ENCODE results near the gene IGF2. TPM values are rescaled to one million over a fixed set of nuclear protein-coding genes. Genes with fewer than 3 reads are reported as not detected.

The IGF2 gene
- polyA plus RNA-seq, 1 donor (not counting 4 experiments of a cell fraction or from before 2014, with no cell fraction given): not detected

DNA sequence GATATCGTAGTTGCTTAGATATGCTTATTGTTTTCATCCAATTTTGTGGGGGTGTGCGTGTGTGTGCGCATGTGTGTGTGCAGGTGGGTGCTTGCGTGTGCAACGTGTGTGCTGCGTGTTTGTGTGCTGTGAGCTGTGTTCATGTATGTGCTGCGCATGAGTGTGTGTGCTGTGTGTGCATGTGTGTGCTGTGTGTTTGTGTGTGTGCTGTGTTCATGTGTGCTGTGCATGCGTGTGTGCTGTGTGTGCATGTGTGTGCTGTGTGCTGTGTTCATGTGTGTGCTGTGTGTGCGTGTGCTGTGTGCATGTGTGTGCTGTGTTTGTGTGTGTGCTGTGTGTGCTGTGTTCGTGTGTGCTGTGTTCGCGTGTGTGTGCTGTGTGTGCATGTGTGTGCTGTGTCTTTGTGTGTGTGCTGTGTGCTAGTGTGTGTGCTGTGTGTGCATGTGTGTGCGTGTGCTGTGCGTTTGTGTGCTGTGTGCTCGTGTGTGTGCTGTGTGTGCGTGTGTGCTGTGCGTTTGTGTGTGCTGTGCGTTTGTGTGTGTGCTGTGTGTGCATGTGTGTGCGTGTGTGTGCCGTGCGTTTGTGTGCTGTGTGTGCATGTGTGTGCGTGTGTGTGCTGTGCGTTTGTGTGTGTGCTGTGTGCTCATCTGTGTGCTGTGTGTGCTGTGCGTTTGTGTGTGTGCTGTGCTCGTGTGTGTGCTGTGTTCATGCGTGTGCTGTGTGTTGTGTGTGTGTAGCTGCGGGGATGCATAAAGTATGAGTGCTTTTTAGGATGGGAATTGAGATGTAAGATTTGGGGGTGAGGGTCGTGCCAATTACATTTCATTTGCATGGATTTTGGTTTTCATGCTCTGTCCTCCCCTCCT lies 7.6 kb downstream of the IGF2 start:
- FAIRE-seq (no peak), DNase-seq (ENCODE audit: low read depth, low spot score) (no peak)
- Histone ChIP-seq H2AFZ (ENCODE audit: control insufficient read depth, low read length) (no peak overlapping the region), H3K9ac (ENCODE audit: control insufficient read depth, extremely low read depth, insufficient read depth, low read length) (no peak overlapping the region), H3K4me2 (ENCODE audit: control insufficient read depth, extremely low read depth, insufficient read depth, low read depth, low read length) (no peak overlapping the region), H3K36me3 (ENCODE audit: control insufficient read depth in 2 of 2, extremely low read depth in 1 of 2, insufficient read depth in 2 of 2, low read length in 2 of 2) (no peaks in the 10 kb centered on the region), H4K20me1 (ENCODE audit: control insufficient read depth, extremely low read depth, insufficient read depth, low read length) (no peaks in the 10 kb centered on the region), H3K4me1 (ENCODE audit: control insufficient read depth, extremely low read depth, insufficient read depth, low read length) (no peaks in the 10 kb centered on the region), H3K4me3 (ENCODE audit: control insufficient read depth in 2 of 3, extremely low read depth in 1 of 3, insufficient read depth in 2 of 3, low read depth in 1 of 3, low read length in 3 of 3) (no peak overlapping the region), H3K79me2 (ENCODE audit: control insufficient read depth, insufficient read depth, low read length) (no peaks in the 10 kb centered on the region), H3K27ac (ENCODE audit: control insufficient read depth, insufficient read depth, low read length) (no peak overlapping the region), H3K9me1 (ENCODE audit: control insufficient read depth, extremely low read depth, insufficient read depth, low read length) (no peaks in the 10 kb centered on the region), H3K27me3 (ENCODE audit: control insufficient read depth, extremely low read depth, insufficient read depth, low read length) (peaks cover 63% of the 10 kb centered on the region), H3K9me3 (ENCODE audit: control insufficient read depth, low read depth, low read length) (no peaks in the 10 kb centered on the region)
- dilution Hi-C loops (cut with MboI; ENCODE audit: extremely low pct_ligation_motif_present, low sequenced_read_pairs): no loop called here
- TF ChIP-seq, protein P1, sequence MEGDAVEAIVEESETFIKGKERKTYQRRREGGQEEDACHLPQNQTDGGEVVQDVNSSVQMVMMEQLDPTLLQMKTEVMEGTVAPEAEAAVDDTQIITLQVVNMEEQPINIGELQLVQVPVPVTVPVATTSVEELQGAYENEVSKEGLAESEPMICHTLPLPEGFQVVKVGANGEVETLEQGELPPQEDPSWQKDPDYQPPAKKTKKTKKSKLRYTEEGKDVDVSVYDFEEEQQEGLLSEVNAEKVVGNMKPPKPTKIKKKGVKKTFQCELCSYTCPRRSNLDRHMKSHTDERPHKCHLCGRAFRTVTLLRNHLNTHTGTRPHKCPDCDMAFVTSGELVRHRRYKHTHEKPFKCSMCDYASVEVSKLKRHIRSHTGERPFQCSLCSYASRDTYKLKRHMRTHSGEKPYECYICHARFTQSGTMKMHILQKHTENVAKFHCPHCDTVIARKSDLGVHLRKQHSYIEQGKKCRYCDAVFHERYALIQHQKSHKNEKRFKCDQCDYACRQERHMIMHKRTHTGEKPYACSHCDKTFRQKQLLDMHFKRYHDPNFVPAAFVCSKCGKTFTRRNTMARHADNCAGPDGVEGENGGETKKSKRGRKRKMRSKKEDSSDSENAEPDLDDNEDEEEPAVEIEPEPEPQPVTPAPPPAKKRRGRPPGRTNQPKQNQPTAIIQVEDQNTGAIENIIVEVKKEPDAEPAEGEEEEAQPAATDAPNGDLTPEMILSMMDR (optimal IDR thresholded peaks at IDR 0.05 in 1 of 3, IDR thresholded peaks at IDR 0.05 in 1 of 3, conservative IDR thresholded peaks at IDR 0.05 in 1 of 3; ENCODE audit: extremely low read depth in 1 of 3, insufficient read depth in 2 of 3, low read length in 3 of 3): no peak
- no peak for TF ChIP-seq EZH2 (IDR thresholded peaks at IDR 0.05; ENCODE audit: low read length)

DNA sequence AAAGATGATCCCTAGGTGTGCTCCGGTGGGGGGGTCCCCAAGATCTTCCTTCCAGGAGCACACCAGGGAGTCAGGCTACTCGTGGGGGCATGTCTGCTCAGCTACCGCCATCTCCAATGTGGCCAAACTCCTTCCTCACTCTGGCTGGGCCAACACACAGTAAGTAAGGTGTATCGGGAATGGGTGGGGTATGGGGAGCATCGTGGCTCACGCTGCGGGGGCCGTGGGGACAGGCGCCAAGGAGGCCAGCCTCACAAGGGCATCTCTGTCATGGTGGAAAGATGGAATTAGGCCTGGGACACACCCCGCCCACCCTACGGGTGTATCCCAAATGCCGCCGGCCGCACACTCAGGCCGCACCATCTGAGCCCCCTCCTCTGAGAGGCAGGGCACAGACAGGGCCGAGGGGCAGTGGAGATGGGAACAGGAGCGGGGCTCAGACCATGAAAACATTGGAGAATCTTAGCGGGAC lies 8.3 kb downstream of the IGF2 start:
- TF ChIP-seq EZH2 (IDR thresholded peaks at IDR 0.05; ENCODE audit: low read length): no peak
- TF ChIP-seq, protein P1 (optimal IDR thresholded peaks at IDR 0.05 in 1 of 3, IDR thresholded peaks at IDR 0.05 in 1 of 3, conservative IDR thresholded peaks at IDR 0.05 in 1 of 3; ENCODE audit: extremely low read depth in 1 of 3, insufficient read depth in 2 of 3, low read length in 3 of 3): no peak
- H4K20me1 ChIP-seq (ENCODE audit: control insufficient read depth, extremely low read depth, insufficient read depth, low read length): no peaks in the 10 kb centered on the region
- H3K4me1 ChIP-seq (ENCODE audit: control insufficient read depth, extremely low read depth, insufficient read depth, low read length): no peaks in the 10 kb centered on the region
- H3K27ac ChIP-seq (ENCODE audit: control insufficient read depth, insufficient read depth, low read length): no peak overlapping the region
- H3K27me3 ChIP-seq (ENCODE audit: control insufficient read depth, extremely low read depth, insufficient read depth, low read length): peaks cover 56% of the 10 kb centered on the region
- FAIRE-seq: no peak
- no peaks in the 10 kb centered on the region for H3K9me1 ChIP-seq (ENCODE audit: control insufficient read depth, extremely low read depth, insufficient read depth, low read length)
- H3K4me2 ChIP-seq (ENCODE audit: control insufficient read depth, extremely low read depth, insufficient read depth, low read depth, low read length): no peak overlapping the region
- no peak overlapping the region for H3K4me3 ChIP-seq (ENCODE audit: control insufficient read depth in 2 of 3, extremely low read depth in 1 of 3, insufficient read depth in 2 of 3, low read depth in 1 of 3, low read length in 3 of 3)
- no peaks in the 10 kb centered on the region for H3K36me3 ChIP-seq (ENCODE audit: control insufficient read depth in 2 of 2, extremely low read depth in 1 of 2, insufficient read depth in 2 of 2, low read length in 2 of 2)
- DNase-seq (ENCODE audit: low read depth, low spot score): no peak
- H3K9me3 ChIP-seq (ENCODE audit: control insufficient read depth, low read depth, low read length): no peaks in the 10 kb centered on the region
- no peak overlapping the region for H2AFZ ChIP-seq (ENCODE audit: control insufficient read depth, low read length)
- no peak overlapping the region for H3K9ac ChIP-seq (ENCODE audit: control insufficient read depth, extremely low read depth, insufficient read depth, low read length)
- H3K79me2 ChIP-seq (ENCODE audit: control insufficient read depth, insufficient read depth, low read length): no peaks in the 10 kb centered on the region
- dilution Hi-C loops (cut with MboI; ENCODE audit: extremely low pct_ligation_motif_present, low sequenced_read_pairs): no loop called here
